Measurements from ENCODE around the gene GSC2.

Gene GSC2

GRCh38 chr22:19175026-19175601 is 25.0 kb upstream of the GSC2 start:
- TF ChIP-seq, protein P1, sequence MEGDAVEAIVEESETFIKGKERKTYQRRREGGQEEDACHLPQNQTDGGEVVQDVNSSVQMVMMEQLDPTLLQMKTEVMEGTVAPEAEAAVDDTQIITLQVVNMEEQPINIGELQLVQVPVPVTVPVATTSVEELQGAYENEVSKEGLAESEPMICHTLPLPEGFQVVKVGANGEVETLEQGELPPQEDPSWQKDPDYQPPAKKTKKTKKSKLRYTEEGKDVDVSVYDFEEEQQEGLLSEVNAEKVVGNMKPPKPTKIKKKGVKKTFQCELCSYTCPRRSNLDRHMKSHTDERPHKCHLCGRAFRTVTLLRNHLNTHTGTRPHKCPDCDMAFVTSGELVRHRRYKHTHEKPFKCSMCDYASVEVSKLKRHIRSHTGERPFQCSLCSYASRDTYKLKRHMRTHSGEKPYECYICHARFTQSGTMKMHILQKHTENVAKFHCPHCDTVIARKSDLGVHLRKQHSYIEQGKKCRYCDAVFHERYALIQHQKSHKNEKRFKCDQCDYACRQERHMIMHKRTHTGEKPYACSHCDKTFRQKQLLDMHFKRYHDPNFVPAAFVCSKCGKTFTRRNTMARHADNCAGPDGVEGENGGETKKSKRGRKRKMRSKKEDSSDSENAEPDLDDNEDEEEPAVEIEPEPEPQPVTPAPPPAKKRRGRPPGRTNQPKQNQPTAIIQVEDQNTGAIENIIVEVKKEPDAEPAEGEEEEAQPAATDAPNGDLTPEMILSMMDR (IDR thresholded peaks at IDR 0.05; ENCODE audit: borderline replicate concordance, control extremely low read depth, extremely low read depth, insufficient read depth, missing control alignments): no peak
- DNase-seq (ENCODE audit: low spot score): no peak
- in situ Hi-C loops (cut with MboI; ENCODE audit: low sequenced_read_pairs, unreplicated experiment): no loop called here

DNA sequence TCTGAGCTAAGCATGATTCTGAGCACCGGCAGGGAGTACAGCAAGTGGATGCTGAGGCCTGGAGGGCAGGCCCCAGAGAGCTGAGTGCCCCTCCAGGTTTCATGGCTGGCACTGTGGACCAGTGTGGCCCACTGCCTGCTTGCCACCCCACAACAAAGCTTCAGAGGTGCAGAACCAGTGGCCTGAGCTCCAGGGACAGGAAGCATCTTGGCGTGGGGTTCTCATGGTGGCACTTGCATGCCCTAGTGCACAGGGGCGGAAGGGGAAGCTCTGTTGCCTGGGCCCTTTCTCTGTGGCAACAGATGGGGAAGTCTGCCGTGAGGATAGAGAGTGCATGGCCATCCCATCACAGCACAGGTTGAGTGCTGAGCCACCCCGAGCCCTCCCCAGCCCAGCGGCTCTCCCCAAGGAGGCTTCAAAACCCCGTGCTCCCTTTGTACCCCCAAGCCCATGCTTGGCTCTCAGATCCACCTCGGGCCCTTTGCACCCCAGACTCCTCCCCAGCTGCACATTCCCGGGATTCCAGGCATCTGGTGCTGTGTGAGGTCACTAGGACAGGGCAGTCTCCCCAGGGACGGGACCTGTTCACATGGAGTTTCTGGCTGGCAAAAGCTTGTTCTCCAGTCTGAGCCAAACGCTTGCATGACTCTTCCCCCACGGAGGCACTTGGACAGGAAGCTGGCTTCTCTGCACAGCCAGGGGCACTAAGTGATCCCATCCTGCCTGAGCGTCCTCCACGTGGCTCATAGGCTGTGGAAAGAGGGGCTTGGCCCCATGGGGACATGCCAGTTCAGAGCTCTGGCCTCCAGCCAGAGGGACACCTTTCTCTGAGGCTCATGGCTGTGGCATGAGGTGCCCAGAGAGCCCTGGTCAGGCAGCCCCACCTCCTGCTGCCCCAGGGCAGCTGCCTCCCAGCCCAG is 24.3 kb upstream of the GSC2 start:
- no peak for DNase-seq (ENCODE audit: low spot score)

GRCh38 chr22:19173047-19174035 is 23.2 kb upstream of the GSC2 start:
- no peak for DNase-seq (ENCODE audit: low spot score)
- in situ Hi-C loops (cut with MboI; ENCODE audit: low sequenced_read_pairs, unreplicated experiment): no loop called here
- TF ChIP-seq, protein P1 (IDR thresholded peaks at IDR 0.05; ENCODE audit: borderline replicate concordance, control extremely low read depth, extremely low read depth, insufficient read depth, missing control alignments): no peak

More for the DNA sequence above, 24.3 kb upstream of the GSC2 start:
- TF ChIP-seq, protein P1 (IDR thresholded peaks at IDR 0.05; ENCODE audit: borderline replicate concordance, control extremely low read depth, extremely low read depth, insufficient read depth, missing control alignments): no peak
- in situ Hi-C loops (cut with MboI; ENCODE audit: low sequenced_read_pairs, unreplicated experiment): no loop called here

DNA sequence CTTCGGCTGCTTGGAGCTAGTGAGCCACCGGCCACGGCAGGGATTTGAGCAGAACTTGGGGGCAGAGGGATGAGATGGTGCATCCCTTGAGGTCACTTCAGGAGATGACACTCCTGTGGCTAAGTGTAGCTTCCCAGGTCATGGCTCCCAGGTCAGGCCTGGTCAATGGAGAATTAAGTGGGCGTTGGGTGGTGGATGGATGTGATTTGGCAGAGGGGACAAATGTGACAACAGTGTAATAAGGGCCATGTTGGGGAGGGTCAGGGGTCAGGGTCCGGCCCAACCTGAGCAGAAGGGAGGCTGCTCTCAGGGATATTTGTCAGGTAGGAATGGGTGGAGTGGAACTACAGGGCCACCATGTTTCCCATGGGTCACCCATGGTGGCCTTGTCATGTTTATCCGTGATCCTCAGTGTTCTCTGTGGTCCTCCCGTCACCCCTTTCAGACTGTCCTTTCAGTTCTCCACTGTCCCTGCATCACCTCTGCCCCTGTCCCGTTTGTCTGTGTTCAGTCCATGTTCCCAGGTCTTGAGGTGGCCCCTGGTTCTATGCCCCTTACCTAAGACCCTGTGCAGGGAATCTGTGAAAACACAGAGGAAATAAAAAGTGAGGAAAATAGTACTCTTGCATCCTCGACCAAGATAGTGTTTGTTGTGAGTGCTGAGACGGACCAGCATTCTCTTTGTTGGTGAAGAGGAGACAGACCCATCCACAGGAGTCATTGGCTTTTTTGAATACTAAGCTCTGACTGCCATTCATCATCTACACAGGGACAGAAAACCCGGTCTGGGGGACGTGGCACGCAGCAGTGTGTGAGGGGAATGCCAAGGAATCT is 22.3 kb upstream of the GSC2 start:
- in situ Hi-C loops (cut with MboI; ENCODE audit: low sequenced_read_pairs, unreplicated experiment): no loop called here
- DNase-seq (ENCODE audit: low spot score): no peak
- TF ChIP-seq, protein P1 (IDR thresholded peaks at IDR 0.05; ENCODE audit: borderline replicate concordance, control extremely low read depth, extremely low read depth, insufficient read depth, missing control alignments): no peak

GRCh38 chr22:19169947-19170318 is 19.8 kb upstream of the GSC2 start:
- TF ChIP-seq, protein P1 (IDR thresholded peaks at IDR 0.05; ENCODE audit: borderline replicate concordance, control extremely low read depth, extremely low read depth, insufficient read depth, missing control alignments): no peak
- in situ Hi-C loops (cut with MboI; ENCODE audit: low sequenced_read_pairs, unreplicated experiment): no loop called here

More at GRCh38 chr22:19169947-19170318, 19.8 kb upstream of the GSC2 start:
- no peak for DNase-seq (ENCODE audit: low spot score)
